ENCODE measurements around the gene PDK2. TPM values are rescaled to one million over a fixed set of nuclear protein-coding genes. Genes with fewer than 3 reads are reported as not detected.

PDK2 gene
- total and polyA plus RNA-seq, 9 of the 15 experiments (the other 6 are each of a cell fraction or from before 2014, with no cell fraction given): 0.03 to 2.5 (median 1.4) TPM

GRCh38 chr17:50151041-50151936 is 56.1 kb downstream of the PDK2 start (continued):
- TF ChIP-seq ZFP91 (CRISPR knock-in tag; IDR thresholded peaks at IDR 0.05) (no peak), ZC3H8 (IDR thresholded peaks at IDR 0.05) (no peak), BHLHE40 (IDR thresholded peaks at IDR 0.05; ENCODE audit: low read length) (no peak), HDAC8 (tag; IDR thresholded peaks at IDR 0.05) (no peak; the same call in 1 of the 2 replicates), MIER1 (IDR thresholded peaks at IDR 0.05; ENCODE audit: low read depth) (no peak), SMARCB1 (IDR thresholded peaks at IDR 0.05; ENCODE audit: insufficient read length, low read depth) (no peak), EWSR1 (IDR thresholded peaks at IDR 0.05; ENCODE audit: borderline replicate concordance, low read depth, partially characterized antibody) (no peak), ZNF655 (CRISPR knock-in tag; IDR thresholded peaks at IDR 0.05) (no peak), STAT5B (CRISPR knock-in tag; IDR thresholded peaks at IDR 0.05) (no peak), NKRF (IDR thresholded peaks at IDR 0.05; ENCODE audit: borderline replicate concordance) (no peak), ETV5 (CRISPR knock-in tag; IDR thresholded peaks at IDR 0.05; ENCODE audit: low read depth) (peak; percentile 74), ZSCAN29 (IDR thresholded peaks at IDR 0.05) (no peak), YBX1 (IDR thresholded peaks at IDR 0.05) (no peak), ZHX1 (conservative IDR thresholded peaks at IDR 0.05; ENCODE audit: low read length) (no peak), ILF3 (IDR thresholded peaks at IDR 0.05; ENCODE audit: borderline replicate concordance) (no peak), ID3 (CRISPR knock-in tag; IDR thresholded peaks at IDR 0.05) (no peak), ID3 (tag; IDR thresholded peaks at IDR 0.05) (peak; percentile 97), TCF7L2 (IDR thresholded peaks at IDR 0.05; ENCODE audit: low read depth, low read length) (no peak), RBM15 (IDR thresholded peaks at IDR 0.05; ENCODE audit: insufficient read depth, low read length) (no peak), MBD2 (IDR thresholded peaks at IDR 0.05; ENCODE audit: borderline replicate concordance, low read depth) (no peak), SLC30A9 (CRISPR knock-in tag; IDR thresholded peaks at IDR 0.05) (no peak)

Measured in K562 (cell line).